LNCaP clone FGC (cell line): ENCODE data around the gene WDR59.
"Not testable (repeated sequence)": the region's sequence is repeated elsewhere in the genome, so short reads cannot be mapped to it uniquely, and the experiment has no call there.

Source experiments
- DNase-seq: peaks from one replicate; pipeline ENCODE4 v3.0.0-alpha.2; 2011; ENCODE audit warnings: low read depth
- H3K4me3 ChIP-seq: 2 replicates; pipeline ENCODE4 v1.5.1; 2011; ENCODE audit warnings: mild to moderate bottlenecking, low read depth, low read length, control low read depth
- CTCF ChIP-seq: IDR thresholded peaks from 2 replicates; pipeline ENCODE4 v1.5.1; 2012; ENCODE audit warnings: mild to moderate bottlenecking; ENCODE audit not compliant: control insufficient read depth, insufficient read depth; ENCODE audit errors: extremely low read depth

Gene WDR59

GRCh38 chr16:74926805-74927204 is 58.1 kb downstream of the WDR59 start:
- DNase-seq, result no peak
- no peak for TF ChIP-seq CTCF
- no peak overlapping the region for H3K4me3 ChIP-seq

- TF ChIP-seq CTCF, result no peak
- no peak overlapping the region for H3K4me3 ChIP-seq
- peak; percentile 61 for DNase-seq
Measured at GRCh38 chr16:74923766-74924460, 61.0 kb downstream of the WDR59 start.

GRCh38 chr16:74922150-74923138 is 62.5 kb downstream of the WDR59 start:
- TF ChIP-seq CTCF, result no peak
- H3K4me3 ChIP-seq, result no peak overlapping the region
- peak; percentile 10 for DNase-seq

- DNase-seq, result no peak
- no peak for TF ChIP-seq CTCF
- H3K4me3 ChIP-seq, result no peak overlapping the region
Measured at GRCh38 chr16:74921051-74921450, 63.9 kb downstream of the WDR59 start.

GRCh38 chr16:74909665-74910064 is 75.3 kb downstream of the WDR59 start:
- no peak for TF ChIP-seq CTCF
- DNase-seq, result no peak
- H3K4me3 ChIP-seq, result no peak overlapping the region

- DNase-seq, H3K4me3 ChIP-seq: not testable (repeated sequence)
Measured at GRCh38 chr16:74908759-74909158, 76.2 kb downstream of the WDR59 start.

- no peak for TF ChIP-seq CTCF
- DNase-seq, result no peak
- no peak overlapping the region for H3K4me3 ChIP-seq
Measured at GRCh38 chr16:74903901-74904678, 80.8 kb downstream of the WDR59 start.
